IPS-18c (cell line): ENCODE measurements around the gene CELA3A.
"Not testable (repeated sequence)": the region's sequence is repeated elsewhere in the genome, so short reads cannot be mapped to it uniquely, and the experiment has no call there.

Experiments used
- H3K4me3 ChIP-seq: 2 replicates; pipeline ENCODE4 v1.7.0; 2013; ENCODE audit warnings: low read depth, mild to moderate bottlenecking, low read length, moderate library complexity; ENCODE audit not compliant: insufficient read depth
- H3K9me3 ChIP-seq: one replicate; pipeline ENCODE4 v1.6.1; 2013; ENCODE audit warnings: mild to moderate bottlenecking, low read length, moderate library complexity; ENCODE audit not compliant: control insufficient read depth, insufficient read depth

Gene CELA3A

DNA sequence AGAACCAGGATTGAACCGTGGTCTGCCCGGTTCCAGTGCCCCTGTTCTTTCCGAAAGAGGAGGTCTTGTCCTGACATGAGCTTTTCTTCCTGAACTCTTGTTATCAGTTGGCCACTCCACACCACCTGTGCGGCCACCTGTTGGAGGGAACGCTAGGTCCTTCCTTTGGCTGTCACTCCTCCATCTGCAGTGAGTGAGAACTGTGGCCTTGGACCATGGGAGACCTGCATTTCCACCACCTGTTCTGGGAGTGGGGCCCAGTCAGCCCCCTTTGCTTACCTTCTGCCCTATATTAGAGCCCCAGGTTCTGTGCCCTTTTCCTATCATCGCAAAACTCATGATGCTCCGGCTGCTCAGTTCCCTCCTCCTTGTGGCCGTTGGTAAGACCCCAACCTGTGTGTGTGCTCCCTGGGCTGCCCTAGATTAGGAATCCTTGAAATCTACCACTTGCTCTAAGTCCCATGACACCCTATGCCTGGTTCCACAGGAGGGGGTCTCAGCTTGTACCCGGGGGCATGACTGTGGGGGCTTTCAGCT, 24.7 kb upstream of the CELA3A start, which contains the start of gene CELA3B:
Gene CELA3B, plus strand, starts transcription at position 320 of the 537 bp plus-strand sequence. Its CDS starts 18 bp downstream, at position 338.
- H3K4me3 ChIP-seq, H3K9me3 ChIP-seq: not testable (repeated sequence)

DNA sequence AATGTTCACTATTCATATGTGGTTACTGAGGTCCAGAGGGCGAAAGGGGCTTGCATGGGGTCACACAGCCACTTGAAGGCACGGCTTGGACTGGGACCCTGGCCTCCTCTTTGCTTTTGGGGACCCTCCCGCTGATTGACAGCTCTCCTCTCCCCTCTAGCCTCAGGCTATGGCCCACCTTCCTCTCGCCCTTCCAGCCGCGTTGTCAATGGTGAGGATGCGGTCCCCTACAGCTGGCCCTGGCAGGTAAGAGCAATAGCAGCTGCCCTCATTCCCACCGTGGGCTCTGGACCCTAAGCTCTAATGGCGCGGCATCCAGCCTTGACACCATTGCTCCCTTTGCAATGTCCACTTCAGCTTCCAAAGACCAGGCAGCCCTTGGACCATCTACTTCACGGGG, 23.2 kb upstream of the CELA3A start:
- H3K9me3 ChIP-seq, H3K4me3 ChIP-seq: not testable (repeated sequence)

DNA sequence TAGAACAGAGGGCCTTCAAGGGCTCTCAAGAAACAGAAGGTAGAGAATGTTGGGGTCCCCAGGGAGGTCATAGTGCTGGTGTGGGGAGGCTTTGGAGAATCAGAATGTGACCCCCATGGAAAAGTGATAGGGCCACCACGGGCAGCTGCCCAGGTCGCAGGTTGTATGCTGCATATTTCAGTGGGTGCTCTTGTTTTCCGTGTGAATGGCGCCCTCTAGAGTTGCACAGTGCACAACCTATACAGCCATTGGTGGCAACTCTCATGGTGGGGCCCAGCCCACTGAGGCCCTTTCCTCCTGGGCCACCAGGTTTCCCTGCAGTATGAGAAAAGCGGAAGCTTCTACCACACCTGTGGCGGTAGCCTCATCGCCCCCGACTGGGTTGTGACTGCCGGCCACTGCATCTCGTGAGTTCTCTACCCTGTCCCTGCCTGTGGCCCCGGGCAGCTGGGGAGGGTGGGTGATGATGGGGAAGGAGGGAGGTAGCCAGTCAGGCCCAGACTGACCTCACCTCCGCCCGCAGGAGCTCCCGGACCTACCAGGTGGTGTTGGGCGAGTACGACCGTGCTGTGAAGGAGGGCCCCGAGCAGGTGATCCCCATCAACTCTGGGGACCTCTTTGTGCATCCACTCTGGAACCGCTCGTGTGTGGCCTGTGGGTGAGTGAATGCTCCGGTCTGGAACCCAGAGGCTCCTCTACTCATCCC, 20.8 kb upstream of the CELA3A start:
- H3K9me3 ChIP-seq, result not testable (repeated sequence)

DNA sequence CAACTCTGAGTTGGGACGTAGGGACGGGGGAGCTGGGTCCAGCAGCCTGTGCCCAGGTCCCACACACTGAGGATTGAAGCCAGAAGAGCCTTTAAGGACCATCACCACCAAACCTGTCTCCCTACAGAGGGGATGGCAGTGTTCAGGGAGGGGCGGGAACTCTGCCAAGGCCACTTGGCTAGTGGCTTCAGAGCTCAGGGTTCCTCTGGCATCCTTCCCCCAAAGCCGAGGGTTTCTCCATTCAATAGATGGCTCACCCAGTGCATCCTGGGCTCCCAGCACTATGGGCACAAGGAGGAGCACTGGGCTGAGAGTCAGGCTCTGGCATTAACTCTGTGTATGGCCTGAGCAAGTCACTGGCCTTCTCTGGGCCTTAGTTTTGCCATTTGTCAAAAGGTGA, 20.2 kb upstream of the CELA3A start:
- not testable (repeated sequence) for H3K4me3 ChIP-seq, H3K9me3 ChIP-seq

More for the DNA sequence above, 20.8 kb upstream of the CELA3A start:
- H3K4me3 ChIP-seq, result not testable (repeated sequence)

DNA sequence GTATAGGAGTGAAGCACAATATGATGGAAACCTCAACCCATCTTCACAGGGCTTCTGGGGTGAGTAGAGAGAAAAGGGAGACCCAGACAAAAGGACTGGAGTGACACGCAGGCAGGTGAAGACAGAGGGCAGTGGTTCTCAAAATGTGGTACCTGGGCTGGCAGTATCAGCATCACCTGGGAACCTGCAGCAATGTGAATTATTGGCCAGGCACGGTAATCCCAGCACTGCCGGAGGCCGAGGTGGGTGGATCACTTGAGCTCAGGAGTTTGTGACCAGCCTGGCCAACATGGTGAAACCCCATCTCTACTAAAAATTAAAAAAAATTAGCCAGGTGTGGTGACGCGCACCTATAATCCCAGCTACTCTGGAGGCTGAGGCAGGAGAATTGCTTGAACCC, 19.3 kb upstream of the CELA3A start:
- H3K9me3 ChIP-seq, H3K4me3 ChIP-seq: not testable (repeated sequence)

DNA sequence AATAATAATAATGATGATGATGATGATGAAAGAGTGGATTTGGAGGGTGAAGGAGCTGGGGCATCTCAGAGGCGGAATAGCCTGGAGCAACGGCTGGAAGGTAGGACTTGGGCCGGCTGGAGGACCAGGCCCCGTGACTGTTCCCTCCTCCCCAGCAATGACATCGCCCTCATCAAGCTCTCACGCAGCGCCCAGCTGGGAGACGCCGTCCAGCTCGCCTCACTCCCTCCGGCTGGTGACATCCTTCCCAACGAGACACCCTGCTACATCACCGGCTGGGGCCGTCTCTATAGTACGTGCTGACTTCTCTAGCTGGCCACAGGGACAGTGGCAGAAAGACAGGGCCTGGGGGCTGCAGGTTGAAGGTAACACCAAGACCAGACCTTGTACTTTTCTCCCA, 17.9 kb upstream of the CELA3A start:
- not testable (repeated sequence) for H3K4me3 ChIP-seq

DNA sequence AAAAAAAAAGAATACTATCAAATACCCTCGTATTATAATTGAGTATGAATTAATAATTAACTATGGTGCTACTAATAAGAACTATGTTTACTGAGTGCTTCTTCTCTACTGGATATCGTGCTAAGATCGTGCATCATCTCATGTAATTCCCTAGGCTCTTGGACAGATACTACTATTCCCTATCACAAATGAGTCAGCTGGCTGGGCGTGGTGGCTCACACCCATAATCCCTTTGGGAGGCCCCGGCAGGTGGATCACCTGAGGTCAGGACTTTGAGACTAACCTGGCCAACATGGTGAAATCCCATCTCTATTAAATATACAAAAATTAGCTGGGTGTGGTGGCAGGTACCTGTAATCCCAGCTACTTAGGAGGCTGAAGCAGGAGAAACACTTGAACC, 15.6 kb upstream of the CELA3A start:
- not testable (repeated sequence) for H3K4me3 ChIP-seq, H3K9me3 ChIP-seq

More for the DNA sequence above, 17.9 kb upstream of the CELA3A start:
- not testable (repeated sequence) for H3K9me3 ChIP-seq

DNA sequence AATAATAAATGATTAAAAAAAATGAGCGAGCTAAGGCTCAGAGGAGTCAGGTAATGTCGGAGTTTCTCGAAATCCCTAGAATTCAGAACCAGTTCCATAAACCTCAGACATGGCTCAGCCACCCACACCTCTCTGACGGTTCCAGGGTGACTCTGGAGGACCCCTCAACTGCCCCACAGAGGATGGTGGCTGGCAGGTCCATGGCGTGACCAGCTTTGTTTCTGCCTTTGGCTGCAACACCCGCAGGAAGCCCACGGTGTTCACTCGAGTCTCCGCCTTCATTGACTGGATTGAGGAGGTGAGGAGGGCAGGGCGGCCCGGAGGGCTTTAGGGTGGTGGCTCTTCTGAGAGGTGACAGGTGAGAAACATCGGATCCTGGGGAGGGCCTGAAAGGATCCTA, 15.1 kb upstream of the CELA3A start:
- not testable (repeated sequence) for H3K9me3 ChIP-seq, H3K4me3 ChIP-seq

DNA sequence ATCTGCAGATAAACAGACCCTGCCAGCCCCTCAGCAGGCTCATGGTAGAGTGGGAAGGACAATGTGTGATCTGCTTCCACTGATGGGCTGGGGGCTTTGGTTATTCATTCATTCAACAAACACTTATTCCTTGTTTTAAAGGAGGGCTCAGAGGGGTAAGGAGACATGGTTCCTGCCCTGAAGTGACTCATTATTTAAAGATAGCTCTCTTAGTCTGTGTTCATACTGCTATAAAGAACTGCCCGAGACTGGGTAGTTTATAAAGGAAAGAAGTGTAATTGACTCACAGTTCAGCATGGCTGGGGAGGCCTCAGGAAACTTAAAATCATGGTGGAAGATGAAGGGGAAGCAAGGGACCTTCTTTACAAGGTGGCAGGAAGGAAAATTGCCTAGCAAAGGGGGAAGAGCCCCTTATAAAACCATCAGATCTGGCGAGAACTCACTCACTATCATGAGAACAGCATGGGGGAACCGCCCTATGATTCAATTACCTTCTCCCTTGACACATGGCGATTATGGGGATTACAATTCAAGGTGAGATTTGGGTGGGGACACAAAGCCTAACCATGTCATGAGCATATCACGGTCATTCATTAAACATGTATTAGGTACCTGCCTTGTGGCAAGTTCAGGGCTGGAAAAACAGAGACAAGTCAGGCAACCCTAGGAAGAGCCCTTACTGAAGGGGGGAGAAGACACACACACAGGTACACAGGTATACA, 11.6 kb upstream of the CELA3A start:
- H3K4me3 ChIP-seq, H3K9me3 ChIP-seq: not testable (repeated sequence)

DNA sequence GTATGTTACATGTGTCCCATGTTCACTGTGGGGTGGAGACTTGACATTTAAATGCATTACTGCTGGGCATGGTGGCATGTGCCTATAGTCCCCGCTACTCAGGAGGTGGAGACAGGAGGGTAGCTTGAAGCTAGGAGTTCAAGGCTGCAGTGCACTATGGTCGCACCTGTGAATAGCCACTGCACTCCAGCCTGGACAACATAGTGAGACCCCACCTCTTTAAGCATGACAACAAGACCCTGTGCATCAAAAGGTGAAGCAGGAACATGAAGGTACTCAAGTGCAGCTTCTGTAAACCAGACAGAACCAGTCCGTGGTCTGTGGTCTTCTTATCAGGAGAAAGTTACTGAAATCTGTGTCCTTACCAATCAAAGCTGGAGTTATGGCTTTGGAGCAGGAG, 9.3 kb upstream of the CELA3A start:
- not testable (repeated sequence) for H3K4me3 ChIP-seq, H3K9me3 ChIP-seq

DNA sequence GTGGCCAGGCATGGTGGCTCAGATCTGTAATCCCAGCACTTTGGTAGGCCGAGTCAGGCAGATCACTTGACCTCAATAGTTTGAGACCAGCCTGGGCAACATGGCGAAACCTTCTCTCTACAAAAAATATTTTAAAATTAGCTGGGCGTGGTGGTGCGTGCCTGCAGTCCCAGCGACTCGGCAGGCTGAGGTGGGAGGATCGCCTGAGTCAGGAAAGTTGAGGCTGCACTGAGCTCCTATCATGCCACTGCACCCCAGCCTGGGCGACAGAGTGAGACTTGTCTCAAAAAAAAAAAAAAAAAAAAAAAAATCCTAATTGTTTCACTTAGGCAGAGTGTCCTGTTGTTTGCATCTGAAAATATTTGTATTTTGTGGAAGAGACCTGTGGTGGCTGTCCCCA, 6.7 kb upstream of the CELA3A start:
- not testable (repeated sequence) for H3K9me3 ChIP-seq, H3K4me3 ChIP-seq

DNA sequence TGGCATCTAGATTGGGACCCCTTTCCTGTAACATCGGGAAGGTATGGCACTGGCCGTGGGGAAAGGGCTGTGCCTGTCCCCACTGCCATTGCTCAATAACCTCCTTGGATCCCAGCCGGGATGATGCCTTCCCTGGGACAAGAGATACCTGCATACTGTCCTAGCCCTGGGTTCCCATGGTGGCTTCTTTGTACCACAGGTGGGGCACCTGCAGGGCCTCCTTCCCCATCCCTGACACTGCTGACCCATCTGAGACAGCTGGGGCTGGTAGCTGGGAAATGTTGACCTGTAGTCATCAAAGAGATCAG, 4.8 kb upstream of the CELA3A start:
- not testable (repeated sequence) for H3K9me3 ChIP-seq, H3K4me3 ChIP-seq

DNA sequence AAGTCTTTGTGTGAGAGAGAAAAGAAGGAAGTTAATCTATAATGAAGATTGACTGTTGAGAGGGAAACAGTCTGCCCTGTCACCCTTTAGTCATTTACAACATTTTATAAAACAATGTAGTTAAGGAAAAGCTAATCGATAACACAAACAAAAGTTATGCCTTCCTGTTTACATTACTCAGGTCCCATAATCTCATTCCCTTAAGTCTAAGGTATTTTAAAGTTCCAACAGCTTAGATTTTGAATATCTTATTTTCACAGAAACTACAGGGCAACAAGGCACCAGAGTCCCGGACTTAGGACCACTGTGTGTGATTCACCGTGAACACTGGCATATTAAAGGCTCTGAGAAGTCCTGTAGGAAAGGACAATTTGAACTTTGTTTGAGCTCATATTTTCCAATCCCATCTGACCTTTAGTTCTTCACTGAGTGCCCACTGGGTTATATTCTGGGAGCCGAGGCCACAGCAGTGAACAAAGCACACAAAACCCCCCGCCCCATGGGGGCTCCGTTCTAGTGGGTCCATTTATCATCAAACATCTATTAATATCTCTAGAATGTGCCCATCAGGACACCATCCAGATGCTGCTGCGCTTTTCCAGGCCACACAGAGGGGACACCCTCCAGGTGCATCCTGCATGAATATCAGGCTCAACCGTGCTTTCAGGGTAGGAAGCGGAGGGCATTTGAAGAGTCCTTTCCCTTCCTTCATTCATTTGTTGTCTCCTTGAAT, 3.4 kb upstream of the CELA3A start:
- H3K9me3 ChIP-seq, H3K4me3 ChIP-seq: not testable (repeated sequence)

DNA sequence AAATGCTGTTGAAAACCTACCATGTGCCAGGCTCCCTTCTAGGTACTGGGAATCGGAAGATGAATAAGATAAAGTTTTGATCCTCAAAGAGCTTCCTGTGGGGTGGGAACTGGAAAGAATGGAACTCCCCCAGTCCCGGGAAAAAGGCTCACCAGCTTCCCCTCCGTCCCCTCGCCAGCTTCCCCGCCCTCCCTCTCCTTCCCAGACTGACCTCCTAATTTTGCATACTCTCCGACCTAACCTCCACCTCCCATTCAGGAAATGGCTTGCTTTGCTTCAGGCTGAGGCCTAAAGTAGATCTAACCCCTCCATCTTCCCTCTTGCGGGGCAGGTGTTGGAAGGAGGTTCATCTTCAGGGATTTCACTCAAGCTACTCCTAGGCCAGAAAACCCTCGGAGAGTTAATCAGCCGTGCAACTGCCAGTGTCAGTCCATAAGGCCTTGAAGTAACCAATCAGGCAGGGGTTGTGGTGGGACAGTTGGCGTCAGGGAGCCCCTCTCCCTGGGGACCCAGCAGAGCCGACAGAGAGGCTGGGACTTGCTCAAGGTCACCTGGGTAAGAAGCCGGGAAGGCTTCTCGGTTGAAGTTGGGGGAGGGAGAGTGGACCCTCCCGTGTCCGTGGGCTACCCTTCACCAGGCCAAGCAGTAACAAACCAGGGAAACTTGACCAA, 2.7 kb upstream of the CELA3A start:
- not testable (repeated sequence) for H3K4me3 ChIP-seq, H3K9me3 ChIP-seq

DNA sequence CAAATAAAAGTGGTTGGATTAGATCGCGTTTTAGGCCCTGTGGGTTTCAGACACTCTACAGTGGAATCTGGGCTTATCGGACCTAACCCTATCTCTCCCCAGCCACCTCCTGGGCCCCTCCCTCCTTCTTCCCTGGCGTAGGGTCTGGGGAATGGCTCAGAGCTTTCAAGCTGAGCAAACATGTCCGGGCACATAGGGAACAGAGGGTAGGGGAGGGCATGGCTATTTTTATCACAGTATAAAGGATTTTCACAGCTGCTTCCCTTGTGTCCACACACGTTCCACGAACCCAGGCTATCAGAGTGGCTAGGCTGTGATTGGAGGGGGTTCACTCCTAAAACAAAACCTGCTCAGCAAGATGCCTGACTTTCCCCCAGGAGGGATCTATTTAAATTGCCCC, 1.8 kb upstream of the CELA3A start:
- not testable (repeated sequence) for H3K9me3 ChIP-seq, H3K4me3 ChIP-seq

DNA sequence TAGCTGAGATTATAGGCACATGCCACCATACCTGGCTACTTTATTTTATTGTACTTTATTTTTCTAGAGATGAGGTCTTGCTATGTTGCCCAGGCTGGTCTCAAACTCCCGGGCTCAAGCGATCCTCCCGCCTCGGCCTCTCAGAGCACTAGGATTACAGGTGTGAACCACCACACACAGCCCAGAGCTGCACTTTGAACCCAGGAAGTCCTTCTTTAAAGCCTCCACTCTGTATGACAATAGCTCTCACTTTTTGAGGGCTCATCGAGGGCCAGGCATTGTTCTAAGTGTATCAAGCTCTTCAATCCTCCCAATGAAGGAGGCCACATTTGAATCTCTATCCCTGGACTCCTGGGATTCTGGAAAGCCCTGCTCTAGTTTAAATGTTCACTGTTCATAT, 1.0 kb downstream of the CELA3A start:
- H3K4me3 ChIP-seq, H3K9me3 ChIP-seq: not testable (repeated sequence)

DNA sequence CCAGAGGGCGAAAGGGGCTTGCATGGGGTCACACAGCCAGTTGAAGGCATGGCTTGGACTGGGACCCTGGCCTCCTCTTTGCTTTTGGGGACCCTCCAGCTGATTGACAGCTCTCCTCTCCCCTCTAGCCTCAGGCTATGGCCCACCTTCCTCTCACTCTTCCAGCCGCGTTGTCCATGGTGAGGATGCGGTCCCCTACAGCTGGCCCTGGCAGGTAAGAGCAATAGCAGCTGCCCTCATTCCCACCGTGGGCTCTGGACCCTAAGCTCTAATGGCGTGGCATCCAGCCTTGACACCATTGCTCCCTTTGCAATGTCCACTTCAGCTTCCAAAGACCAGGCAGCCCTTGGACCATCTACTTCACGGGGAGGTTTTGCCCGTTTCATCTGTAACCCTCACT, 1.4 kb downstream of the CELA3A start:
- not testable (repeated sequence) for H3K9me3 ChIP-seq, H3K4me3 ChIP-seq

DNA sequence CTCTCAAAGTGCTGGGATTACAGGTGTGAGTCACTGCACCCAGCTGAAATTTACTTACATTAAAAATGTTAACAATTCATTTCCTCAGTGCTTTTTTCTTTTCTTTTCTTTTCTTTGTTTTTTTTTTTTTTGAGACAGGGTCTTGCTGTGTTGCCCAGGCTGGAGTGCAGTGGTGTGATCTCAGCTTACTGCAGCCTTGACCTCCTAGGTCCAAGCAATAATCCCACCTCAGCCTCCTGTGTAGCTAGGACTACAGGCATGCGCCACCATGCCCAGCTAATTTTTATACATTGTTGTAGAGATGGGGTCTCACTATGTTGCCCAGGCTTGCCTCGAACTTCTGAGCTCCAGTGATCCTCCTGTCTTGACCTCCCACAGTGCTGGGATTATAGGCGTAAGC, 2.5 kb downstream of the CELA3A start:
- not testable (repeated sequence) for H3K9me3 ChIP-seq, H3K4me3 ChIP-seq
